HG03342 (cell line): ENCODE data around the gene IMMP2L.

ENCODE experiments used
- ATAC-seq: cut with Tn5 transposase; IDR thresholded peaks from one replicate; pipeline ENCODE4 v1.9.1; 2021; ENCODE audit warnings: mild to moderate bottlenecking, moderate library complexity; ENCODE audit not compliant: unreplicated experiment

IMMP2L gene

GRCh38 chr7:110897538-110897937 lies 664.8 kb downstream of the IMMP2L start:
- no peak for ATAC-seq

- ATAC-seq: no peak
These were observed 668.2 kb downstream of the IMMP2L start for GRCh38 chr7:110894111-110894510.

GRCh38 chr7:110891197-110891596 lies 671.1 kb downstream of the IMMP2L start:
- no peak for ATAC-seq

- ATAC-seq: no peak
These were observed 672.2 kb downstream of the IMMP2L start for GRCh38 chr7:110890101-110890500.

GRCh38 chr7:110889335-110889734 lies 673.0 kb downstream of the IMMP2L start:
- ATAC-seq: no peak

GRCh38 chr7:110888641-110889040 lies 673.7 kb downstream of the IMMP2L start:
- no peak for ATAC-seq

- no peak for ATAC-seq
These were observed 676.8 kb downstream of the IMMP2L start for GRCh38 chr7:110885474-110885873.

- ATAC-seq: no peak
These were observed 680.6 kb downstream of the IMMP2L start for GRCh38 chr7:110881721-110882120.

GRCh38 chr7:110880971-110881370 lies 681.3 kb downstream of the IMMP2L start:
- ATAC-seq: no peak

GRCh38 chr7:110877016-110877415 lies 685.3 kb downstream of the IMMP2L start:
- no peak for ATAC-seq

GRCh38 chr7:110875346-110875745 lies 686.9 kb downstream of the IMMP2L start:
- ATAC-seq: no peak

- ATAC-seq: no peak
These were observed 690.4 kb downstream of the IMMP2L start for GRCh38 chr7:110871856-110872255.

GRCh38 chr7:110870926-110871325 lies 691.4 kb downstream of the IMMP2L start:
- no peak for ATAC-seq

- ATAC-seq: no peak
These were observed 693.8 kb downstream of the IMMP2L start for GRCh38 chr7:110868458-110868857.

- ATAC-seq: no peak
These were observed 694.5 kb downstream of the IMMP2L start for GRCh38 chr7:110867771-110868170.

- no peak for ATAC-seq
These were observed 699.0 kb downstream of the IMMP2L start for GRCh38 chr7:110863258-110863657.

GRCh38 chr7:110861163-110861562 lies 701.1 kb downstream of the IMMP2L start:
- no peak for ATAC-seq

GRCh38 chr7:110857106-110857505 lies 705.2 kb downstream of the IMMP2L start:
- no peak for ATAC-seq

- no peak for ATAC-seq
These were observed 705.6 kb downstream of the IMMP2L start for GRCh38 chr7:110856704-110857103.

- ATAC-seq: no peak
These were observed 707.6 kb downstream of the IMMP2L start for GRCh38 chr7:110854651-110855050.

- ATAC-seq: no peak
These were observed 708.1 kb downstream of the IMMP2L start for GRCh38 chr7:110854166-110854565.

GRCh38 chr7:110853263-110853662 lies 709.0 kb downstream of the IMMP2L start:
- no peak for ATAC-seq

- ATAC-seq: no peak
These were observed 709.9 kb downstream of the IMMP2L start for GRCh38 chr7:110852156-110852940.
